GM19238 (cell line): ENCODE data around the gene CEP63.

ENCODE experiments used
- DNase-seq: peaks from one replicate; pipeline ENCODE4 v3.0.0; 2011; ENCODE audit warnings: low spot score; ENCODE audit not compliant: insufficient read length

Gene CEP63

GRCh38 chr3:134468519-134468918, 17.3 kb upstream of the CEP63 start:
- no peak for DNase-seq

- DNase-seq = no peak
Observed at GRCh38 chr3:134471521-134472193, 14.2 kb upstream of the CEP63 start.

- no peak for DNase-seq
Observed at GRCh38 chr3:134472831-134473230, 13.0 kb upstream of the CEP63 start.

- no peak for DNase-seq
Observed at GRCh38 chr3:134473868-134474546, 11.8 kb upstream of the CEP63 start.

GRCh38 chr3:134474956-134475355, 10.9 kb upstream of the CEP63 start:
- DNase-seq = no peak

- DNase-seq = no peak
Observed at GRCh38 chr3:134476306-134476705, 9.6 kb upstream of the CEP63 start.

GRCh38 chr3:134477002-134477401, 8.9 kb upstream of the CEP63 start:
- DNase-seq = no peak

- no peak for DNase-seq
Observed at GRCh38 chr3:134477938-134478337, 7.9 kb upstream of the CEP63 start.

- DNase-seq = no peak
Observed at GRCh38 chr3:134480546-134480945, 5.3 kb upstream of the CEP63 start.

GRCh38 chr3:134481166-134481565, 4.7 kb upstream of the CEP63 start:
- DNase-seq = no peak

- no peak for DNase-seq
Observed at GRCh38 chr3:134482622-134483021, 3.2 kb upstream of the CEP63 start.

- no peak for DNase-seq
Observed at GRCh38 chr3:134483195-134483900, 2.5 kb upstream of the CEP63 start.

GRCh38 chr3:134485075-134485717, 661 bp upstream of the CEP63 start:
- DNase-seq = peak; percentile 13

- peak; percentile 5 for DNase-seq
Observed at GRCh38 chr3:134486577-134487041, 752 bp downstream of the CEP63 start.

GRCh38 chr3:134487406-134487805, 1.5 kb downstream of the CEP63 start:
- no peak for DNase-seq

GRCh38 chr3:134494495-134494894, 8.6 kb downstream of the CEP63 start:
- no peak for DNase-seq

- DNase-seq = no peak
Observed at GRCh38 chr3:134495980-134496379, 10.1 kb downstream of the CEP63 start.

GRCh38 chr3:134496471-134497071, 10.7 kb downstream of the CEP63 start:
- no peak for DNase-seq

- no peak for DNase-seq
Observed at GRCh38 chr3:134503266-134503665, 17.4 kb downstream of the CEP63 start.

GRCh38 chr3:134504132-134504531, 18.3 kb downstream of the CEP63 start:
- DNase-seq = no peak

- DNase-seq = no peak
Observed at GRCh38 chr3:134505485-134505884, 19.6 kb downstream of the CEP63 start.
